GM12891 (cell line): ENCODE results near the gene REELD1.

ENCODE experiments used
- PAX5 ChIP-seq: IDR thresholded peaks from 2 replicates; pipeline ENCODE4 v1.6.1; 2011; ENCODE audit warnings: low read length, moderate library complexity, mild to moderate bottlenecking; ENCODE audit not compliant: insufficient read depth, severe bottlenecking
- POLR2A ChIP-seq: IDR thresholded peaks from 2 replicates; pipeline ENCODE4 v1.6.1; 2011; ENCODE audit warnings: low read depth, low read length, control low read depth
- POLR2AphosphoS5 ChIP-seq: IDR thresholded peaks from 2 replicates; pipeline ENCODE4 v1.6.1; 2011; ENCODE audit warnings: low read depth, low read length, control low read depth
- POU2F2 ChIP-seq: IDR thresholded peaks from 2 replicates; pipeline ENCODE4 v1.6.1; 2011; ENCODE audit warnings: low read depth, mild to moderate bottlenecking, control low read depth, low read length, moderate library complexity
- SPI1 ChIP-seq: IDR thresholded peaks from 2 replicates; pipeline ENCODE4 v1.6.1; 2011; ENCODE audit warnings: low read depth, low read length, control low read depth
- TAF1 ChIP-seq: IDR thresholded peaks from 2 replicates; pipeline ENCODE4 v1.6.1; 2011; ENCODE audit warnings: low read depth, low read length, control low read depth

DNA sequence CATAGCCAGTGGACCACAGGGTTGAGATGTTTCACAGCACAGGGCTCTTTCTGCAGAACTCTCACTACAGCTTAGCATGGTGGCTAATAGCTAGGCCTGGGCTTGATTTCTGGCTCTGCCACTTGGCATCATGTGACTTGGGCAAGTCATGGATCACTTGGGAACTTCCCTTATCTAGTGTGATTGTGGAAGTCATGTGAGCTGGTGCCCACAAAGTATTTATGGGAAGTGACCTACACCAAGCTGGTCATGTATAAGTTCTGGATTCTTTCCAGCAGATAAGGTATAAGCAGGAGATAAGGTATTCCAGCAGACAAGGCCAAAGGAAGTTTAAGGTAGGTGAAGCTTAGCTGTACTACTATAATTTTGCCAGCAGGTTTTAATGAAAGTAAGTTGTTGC is 61.0 kb downstream of the REELD1 start:
- TF ChIP-seq POLR2AphosphoS5 (no peak), POLR2A (no peak), TAF1 (no peak), POU2F2 (no peak), PAX5 (no peak), SPI1 (no peak)
